HK-2 (cell line): Measurements from ENCODE around the gene NUP62.
"Not testable (repeated sequence)": the region's sequence is repeated elsewhere in the genome, so short reads cannot be mapped to it uniquely, and the experiment has no call there.

Source experiments
- DNase-seq: peaks from one replicate; pipeline ENCODE4 v3.0.0-alpha.2; 2018; ENCODE audit not compliant: unreplicated experiment

Gene NUP62

GRCh38 chr19:49951806-49952478 is 22.6 kb upstream of the NUP62 start:
- DNase-seq: no peak

GRCh38 chr19:49950956-49951526 is 21.7 kb upstream of the NUP62 start:
- DNase-seq: no peak

GRCh38 chr19:49950590-49950948 is 21.3 kb upstream of the NUP62 start:
- no peak for DNase-seq

GRCh38 chr19:49949742-49950589 is 20.7 kb upstream of the NUP62 start:
- DNase-seq: no peak

- DNase-seq: no peak
These were observed 17.1 kb upstream of the NUP62 start for GRCh38 chr19:49946415-49946814.

- DNase-seq: not testable (repeated sequence)
These were observed 15.3 kb upstream of the NUP62 start for GRCh38 chr19:49944567-49944966.

- no peak for DNase-seq
These were observed 11.1 kb upstream of the NUP62 start for GRCh38 chr19:49940482-49940791.

- DNase-seq: no peak
These were observed 10.6 kb upstream of the NUP62 start for GRCh38 chr19:49939721-49940481.

GRCh38 chr19:49938662-49939061 is 9.4 kb upstream of the NUP62 start:
- no peak for DNase-seq

- DNase-seq: peak; percentile 86
These were observed 8.6 kb upstream of the NUP62 start for GRCh38 chr19:49937750-49938381.

GRCh38 chr19:49936549-49936948 is 7.2 kb upstream of the NUP62 start:
- DNase-seq: no peak

- no peak for DNase-seq
These were observed 4.3 kb upstream of the NUP62 start for GRCh38 chr19:49933643-49934042.

GRCh38 chr19:49932731-49933131 is 3.4 kb upstream of the NUP62 start:
- DNase-seq: no peak

- DNase-seq: peak; percentile 59
These were observed 2.7 kb upstream of the NUP62 start for GRCh38 chr19:49932041-49932451.

GRCh38 chr19:49931293-49932040 is 2.2 kb upstream of the NUP62 start:
- DNase-seq: no peak

- no peak for DNase-seq
These were observed 1.2 kb upstream of the NUP62 start for GRCh38 chr19:49930483-49931011.

GRCh38 chr19:49929611-49930482 is 543 bp upstream of the NUP62 start:
- DNase-seq: peak; percentile 91

GRCh38 chr19:49927526-49928264 is 1.6 kb downstream of the NUP62 start:
- no peak for DNase-seq

GRCh38 chr19:49926515-49926914 is 2.8 kb downstream of the NUP62 start:
- no peak for DNase-seq
